ENCODE results near the gene TRIM46. TPM values are rescaled to one million over a fixed set of nuclear protein-coding genes. Genes with fewer than 3 reads are reported as not detected.

The TRIM46 gene
- total RNA-seq, 4 donors from 2014 or later: 0.51 to 0.75 (median 0.66) TPM; not detected in 1

DNA sequence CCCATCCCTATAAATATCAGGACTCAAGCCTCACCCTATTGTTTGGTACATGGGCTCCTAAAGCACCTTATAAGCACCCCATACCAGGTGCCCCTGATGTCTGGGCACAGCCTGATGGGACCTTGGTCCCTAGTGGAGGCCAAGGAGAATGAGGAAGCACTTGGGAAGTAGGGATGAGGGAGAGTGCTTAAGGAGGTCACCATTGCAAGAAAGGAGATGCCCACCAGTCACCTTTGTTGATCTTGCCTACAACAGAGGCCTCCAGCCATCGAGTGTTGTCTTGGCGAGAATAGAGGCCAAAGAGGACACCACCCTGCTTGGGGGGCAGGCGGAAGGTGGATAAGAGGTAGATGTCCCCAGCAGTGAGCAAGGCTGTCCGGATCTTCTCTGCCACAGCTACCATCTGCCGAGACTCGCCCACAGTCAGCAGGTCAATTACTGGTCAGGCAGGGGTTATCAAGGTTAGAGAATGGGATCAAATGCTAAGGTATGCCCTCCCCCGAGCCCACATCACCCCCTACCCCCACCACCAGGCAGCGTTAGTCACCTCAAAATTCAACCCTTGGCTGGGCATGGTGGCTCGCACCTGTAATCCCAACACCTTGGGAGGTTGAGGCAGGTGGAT lies 32.4 kb downstream of the TRIM46 start:
- TF ChIP-seq, protein P1, sequence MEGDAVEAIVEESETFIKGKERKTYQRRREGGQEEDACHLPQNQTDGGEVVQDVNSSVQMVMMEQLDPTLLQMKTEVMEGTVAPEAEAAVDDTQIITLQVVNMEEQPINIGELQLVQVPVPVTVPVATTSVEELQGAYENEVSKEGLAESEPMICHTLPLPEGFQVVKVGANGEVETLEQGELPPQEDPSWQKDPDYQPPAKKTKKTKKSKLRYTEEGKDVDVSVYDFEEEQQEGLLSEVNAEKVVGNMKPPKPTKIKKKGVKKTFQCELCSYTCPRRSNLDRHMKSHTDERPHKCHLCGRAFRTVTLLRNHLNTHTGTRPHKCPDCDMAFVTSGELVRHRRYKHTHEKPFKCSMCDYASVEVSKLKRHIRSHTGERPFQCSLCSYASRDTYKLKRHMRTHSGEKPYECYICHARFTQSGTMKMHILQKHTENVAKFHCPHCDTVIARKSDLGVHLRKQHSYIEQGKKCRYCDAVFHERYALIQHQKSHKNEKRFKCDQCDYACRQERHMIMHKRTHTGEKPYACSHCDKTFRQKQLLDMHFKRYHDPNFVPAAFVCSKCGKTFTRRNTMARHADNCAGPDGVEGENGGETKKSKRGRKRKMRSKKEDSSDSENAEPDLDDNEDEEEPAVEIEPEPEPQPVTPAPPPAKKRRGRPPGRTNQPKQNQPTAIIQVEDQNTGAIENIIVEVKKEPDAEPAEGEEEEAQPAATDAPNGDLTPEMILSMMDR (IDR thresholded peaks at IDR 0.05; ENCODE audit: low read depth): no peak

DNA sequence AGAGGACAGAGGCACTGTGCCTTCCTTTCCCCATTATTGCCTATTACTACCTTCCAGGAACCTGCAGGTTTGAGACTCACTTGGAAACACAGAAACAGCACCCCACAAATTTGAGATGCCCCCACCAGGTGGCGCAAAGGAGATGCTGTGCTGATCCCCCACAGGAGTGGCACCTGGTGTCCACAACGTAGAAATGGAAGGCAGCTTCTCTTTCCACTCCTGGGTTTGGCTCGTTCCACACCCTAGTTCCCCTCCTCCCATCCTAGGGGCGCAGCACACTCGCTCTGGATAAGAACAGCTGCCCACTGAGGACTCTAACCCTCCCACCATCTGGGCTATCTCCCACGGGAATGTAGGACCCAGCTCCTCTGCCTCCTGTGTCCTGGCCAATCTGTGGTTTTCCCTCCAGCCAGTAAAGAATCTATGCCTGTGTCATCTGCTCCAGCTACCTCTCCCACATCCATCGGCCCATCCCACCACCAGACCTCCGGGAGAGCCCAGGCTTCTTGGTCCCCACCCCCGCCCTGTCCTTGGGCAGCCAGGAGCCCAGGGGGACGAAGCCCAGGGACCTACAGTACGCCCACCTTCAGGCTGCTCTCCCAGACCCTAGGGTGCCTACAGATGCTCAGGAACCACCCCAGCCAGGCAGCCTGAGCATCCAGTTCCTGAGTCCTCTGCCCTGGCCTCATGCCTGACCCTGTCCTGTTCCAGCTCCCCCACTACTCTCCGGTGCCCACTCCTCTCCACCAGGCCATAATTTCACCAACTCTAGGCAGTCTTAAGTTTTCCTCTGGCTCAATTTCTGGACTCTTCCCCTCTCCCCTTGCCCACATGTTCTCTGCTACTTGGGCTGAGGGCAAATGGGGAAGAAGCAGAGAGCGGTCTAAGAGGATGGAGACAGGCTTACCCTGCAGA lies 33.5 kb downstream of the TRIM46 start:
- TF ChIP-seq, protein P1 (IDR thresholded peaks at IDR 0.05; ENCODE audit: low read depth): no peak

DNA sequence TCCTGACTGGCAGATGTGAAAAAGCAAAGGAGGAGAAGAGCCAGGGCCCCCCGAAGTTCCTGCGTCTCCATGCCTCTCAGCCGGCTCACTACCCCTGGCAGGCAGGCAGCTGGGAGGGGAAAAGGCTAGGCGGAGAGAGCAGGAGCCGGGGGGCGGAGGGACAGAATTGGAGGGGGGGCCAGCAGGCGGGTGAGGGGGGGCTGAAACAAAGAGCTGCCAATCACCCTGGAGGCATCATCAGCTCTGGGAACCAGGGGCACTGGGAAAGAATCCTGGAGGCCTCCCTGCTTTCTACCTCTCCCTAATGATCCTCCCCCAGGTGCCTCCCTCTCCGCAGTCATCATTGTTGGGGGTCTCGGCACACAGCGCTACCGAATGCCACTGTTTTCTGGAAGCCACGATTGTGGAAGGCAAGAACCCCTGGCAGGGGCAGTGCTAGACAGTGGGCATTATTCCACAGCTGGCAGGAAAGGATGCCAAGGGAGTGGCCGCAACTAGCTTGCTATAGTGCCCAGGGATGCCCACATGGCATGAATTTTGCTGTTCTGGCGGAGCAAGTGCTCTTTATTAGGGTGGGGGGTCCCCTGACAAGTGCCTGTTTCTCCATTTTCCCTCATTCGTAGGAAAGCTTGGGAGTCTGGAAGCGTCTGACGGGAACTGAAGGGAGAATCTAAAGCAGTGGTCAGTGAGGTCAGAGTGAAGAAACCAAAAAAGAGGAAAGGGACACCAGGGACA lies 34.3 kb downstream of the TRIM46 start, which contains the start of gene THBS3:
Gene THBS3, minus strand, starts transcription at position 92 of the 735 bp plus-strand sequence. Its CDS starts 21 bp downstream, at position 71.
- TF ChIP-seq, protein P1 (IDR thresholded peaks at IDR 0.05; ENCODE audit: low read depth): no peak

DNA sequence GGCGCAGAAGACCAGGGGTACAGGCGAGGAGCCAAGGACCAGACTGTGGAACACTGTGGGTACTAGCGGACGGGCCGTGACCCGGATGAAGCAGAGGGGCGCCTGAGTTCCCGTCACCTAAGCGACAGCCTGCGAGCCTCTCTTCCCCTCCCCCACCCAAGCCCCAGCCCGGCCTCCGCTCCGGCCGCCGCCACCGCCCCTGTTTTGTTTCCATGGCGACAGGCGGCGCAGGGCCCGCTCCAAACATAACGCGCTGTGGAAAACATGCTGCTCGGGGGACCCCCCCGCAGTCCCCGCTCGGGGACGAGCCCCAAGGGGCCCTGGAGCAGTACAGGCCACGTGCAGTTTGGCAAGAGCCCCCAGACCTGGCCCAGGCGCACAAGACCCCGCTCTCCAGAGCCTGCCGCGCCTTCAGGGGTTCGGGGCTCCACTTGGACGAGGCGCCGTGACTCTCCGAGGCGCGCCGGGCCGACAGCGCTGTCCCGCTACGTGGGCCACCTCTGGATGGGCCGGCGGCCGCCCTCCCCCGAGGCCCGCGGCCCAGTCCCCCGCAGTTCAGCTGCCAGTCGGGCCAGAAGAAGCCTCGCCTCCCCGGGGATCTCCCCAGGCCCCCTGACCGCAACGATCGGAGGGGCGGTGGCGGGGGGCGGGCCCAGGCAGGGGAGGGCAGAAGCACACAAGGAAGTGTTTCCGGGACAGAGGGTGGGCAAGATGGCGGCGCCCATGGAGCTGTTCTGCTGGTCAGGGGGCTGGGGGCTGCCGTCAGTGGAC lies 35.1 kb downstream of the TRIM46 start, which contains the start of gene MTX1:
Gene MTX1, plus strand, starts transcription at position 155 of the 771 bp plus-strand sequence. Its CDS starts 110 bp downstream, at position 265.
- TF ChIP-seq, protein P1 (IDR thresholded peaks at IDR 0.05; ENCODE audit: low read depth): no peak

DNA sequence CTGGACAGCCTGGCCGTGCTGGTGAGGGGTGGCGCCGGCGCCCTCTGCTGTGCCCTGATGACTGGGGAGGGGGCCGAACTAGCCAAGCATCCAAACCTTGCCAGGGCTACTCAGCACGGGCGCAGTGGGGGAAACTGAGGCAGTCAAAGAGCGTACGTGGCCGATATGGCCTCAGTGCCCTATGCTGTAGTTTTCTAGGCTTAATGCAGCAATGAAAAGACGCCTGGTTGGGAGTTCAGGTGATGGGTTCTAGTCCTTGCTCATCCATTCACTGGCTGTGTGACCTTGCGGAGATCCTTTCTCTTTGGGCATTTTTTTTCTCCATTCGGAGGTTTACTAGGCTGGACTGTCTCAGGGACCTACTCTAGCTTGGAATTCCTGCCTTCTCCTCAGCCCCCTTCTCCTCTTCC lies 35.7 kb downstream of the TRIM46 start:
- TF ChIP-seq, protein P1 (IDR thresholded peaks at IDR 0.05; ENCODE audit: low read depth): no peak

DNA sequence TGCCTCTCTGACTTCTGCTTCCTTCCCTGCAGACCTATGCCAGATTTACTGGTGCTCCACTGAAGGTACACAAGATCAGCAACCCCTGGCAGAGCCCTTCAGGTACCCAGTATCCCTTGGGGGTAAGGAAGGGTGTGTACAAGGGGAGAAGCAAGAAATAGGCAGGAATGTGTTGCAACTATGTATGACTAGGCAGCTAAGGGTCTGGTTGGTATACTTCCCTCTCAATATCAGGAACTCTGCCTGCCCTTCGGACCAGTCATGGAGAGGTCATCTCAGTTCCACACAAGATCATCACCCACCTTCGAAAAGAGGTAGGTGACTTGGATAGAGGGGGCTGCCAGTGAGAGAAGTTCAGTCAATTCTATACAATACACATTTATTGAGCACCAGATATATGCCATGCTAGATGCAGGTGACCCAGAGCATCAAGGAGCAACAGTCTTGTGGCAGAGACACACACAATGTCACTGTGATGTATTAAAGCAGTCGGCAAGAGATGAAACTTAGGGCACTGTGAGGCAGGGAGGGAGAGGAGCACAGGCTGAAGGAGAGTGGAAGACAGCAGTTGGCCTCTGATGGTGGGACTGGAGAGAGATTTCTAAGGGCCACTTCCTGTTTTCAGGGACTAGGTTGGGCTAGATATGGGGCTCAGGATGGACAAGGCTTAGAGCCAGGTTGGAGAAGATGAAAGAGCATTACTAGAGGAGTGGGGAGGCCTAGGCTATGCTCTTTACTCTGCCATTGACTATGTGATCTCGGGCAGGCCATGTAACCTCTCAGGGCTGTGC lies 36.9 kb downstream of the TRIM46 start:
- TF ChIP-seq, protein P1 (IDR thresholded peaks at IDR 0.05; ENCODE audit: low read depth): no peak
